Mesenchymal stem cell (in vitro differentiated cells and primary cell): ENCODE measurements around the gene GINS1.

Experiments
- DNase-seq: peaks from one replicate; pipeline ENCODE4 v3.0.0-alpha.2; 2013
- H2AFZ ChIP-seq: one replicate; pipeline ENCODE4 v1.6.1; 2013; ENCODE audit warnings: low read depth, mild to moderate bottlenecking, control low read depth, inconsistent platforms, low read length, moderate library complexity
- H2AK5ac ChIP-seq: 2 replicates; pipeline ENCODE4 v1.6.1; 2013; ENCODE audit warnings: low read length, moderate library complexity, mild to moderate bottlenecking, inconsistent platforms; ENCODE audit not compliant: severe bottlenecking
- H2BK120ac ChIP-seq: one replicate; pipeline ENCODE4 v1.6.1; 2013; ENCODE audit warnings: low read depth, mild to moderate bottlenecking, inconsistent platforms, low read length, moderate library complexity
- H2BK12ac ChIP-seq, 2 experiments: one replicate each; pipeline ENCODE4 v1.6.1; 2013; ENCODE audit warnings: inconsistent platforms in 2 of 2, low read length in 2 of 2, mild to moderate bottlenecking in 2 of 2, moderate library complexity in 2 of 2, control low read depth in 1 of 2
- H2BK15ac ChIP-seq: one replicate; pipeline ENCODE4 v1.6.1; 2013; ENCODE audit warnings: mild to moderate bottlenecking, low read depth, inconsistent platforms; ENCODE audit not compliant: poor library complexity, severe bottlenecking
- H2BK5ac ChIP-seq: 2 replicates; pipeline ENCODE4 v1.6.1; 2013; ENCODE audit warnings: low read depth, mild to moderate bottlenecking, low read length, control low read depth, inconsistent platforms; ENCODE audit not compliant: poor library complexity, severe bottlenecking
- H3K14ac ChIP-seq, 2 experiments: one replicate each; pipeline ENCODE4 v1.6.1; 2013; ENCODE audit warnings: inconsistent platforms in 2 of 2, low read length in 2 of 2, control low read depth in 1 of 2, mild to moderate bottlenecking in 1 of 2, moderate library complexity in 1 of 2
- H3K18ac ChIP-seq, 2 experiments: one replicate each; pipeline ENCODE4 v1.6.1; 2013; ENCODE audit warnings: inconsistent platforms in 2 of 2, low read length in 2 of 2, control low read depth in 1 of 2, low read depth in 1 of 2, mild to moderate bottlenecking in 1 of 2
- H3K23ac ChIP-seq, 2 experiments: one replicate each; pipeline ENCODE4 v1.6.1; 2013; ENCODE audit warnings: inconsistent platforms in 2 of 2, low read length in 2 of 2, mild to moderate bottlenecking in 2 of 2, moderate library complexity in 2 of 2, control low read depth in 1 of 2
- H3K27ac ChIP-seq: 2 replicates; pipeline ENCODE4 v1.5.1; 2013; ENCODE audit warnings: mild to moderate bottlenecking, moderate library complexity, low read length, control low read depth, inconsistent platforms; ENCODE audit not compliant: poor library complexity, severe bottlenecking
- H3K27me3 ChIP-seq, 2 experiments: 2 replicates each; pipeline versions ENCODE4 v1.6.1 to v1.7.0; 2013; ENCODE audit warnings: low read length in 2 of 2, mild to moderate bottlenecking in 2 of 2, moderate library complexity in 2 of 2, control low read depth in 1 of 2, inconsistent platforms in 1 of 2; ENCODE audit not compliant: control insufficient read depth in 1 of 2, insufficient read depth in 1 of 2
- H3K36me3 ChIP-seq, 2 experiments: 2 replicates each; pipeline versions ENCODE4 v1.6.1 to v1.7.0; 2013; ENCODE audit warnings: low read length in 2 of 2, control low read depth in 1 of 2, inconsistent platforms in 1 of 2, low read depth in 1 of 2, mild to moderate bottlenecking in 1 of 2; ENCODE audit not compliant: insufficient read depth in 2 of 2, control insufficient read depth in 1 of 2
- H3K4ac ChIP-seq, 2 experiments: one replicate each; pipeline ENCODE4 v1.6.1; 2013; ENCODE audit warnings: inconsistent platforms in 2 of 2, low read length in 2 of 2, mild to moderate bottlenecking in 2 of 2, moderate library complexity in 2 of 2, control low read depth in 1 of 2, low read depth in 1 of 2
- H3K4me1 ChIP-seq: 2 replicates; pipeline ENCODE4 v1.6.1; 2013; ENCODE audit warnings: low read depth, low read length, control low read depth; ENCODE audit not compliant: control insufficient read depth, insufficient read depth
- H3K4me2 ChIP-seq: 2 replicates; pipeline ENCODE4 v1.6.1; 2013; ENCODE audit warnings: low read length, mild to moderate bottlenecking, inconsistent platforms; ENCODE audit not compliant: poor library complexity, severe bottlenecking
- H3K4me3 ChIP-seq, 2 experiments: 2 replicates each; pipeline versions ENCODE4 v1.5.1 to v1.7.0; 2013; ENCODE audit warnings: low read length in 2 of 2, mild to moderate bottlenecking in 2 of 2, control low read depth in 1 of 2, low read depth in 1 of 2; ENCODE audit not compliant: insufficient read depth in 1 of 2
- H3K79me1 ChIP-seq: replicated peaks from 2 replicates; pipeline ENCODE4 v1.6.1; 2013; ENCODE audit warnings: mild to moderate bottlenecking, control low read depth, low read length, inconsistent platforms; ENCODE audit not compliant: poor library complexity, severe bottlenecking
- H3K9ac ChIP-seq: 2 replicates; pipeline ENCODE4 v1.7.0; 2013; ENCODE audit warnings: mild to moderate bottlenecking, low read length, moderate library complexity
- H3K9me3 ChIP-seq: 2 replicates; pipeline ENCODE4 v1.7.0; 2013; ENCODE audit warnings: mild to moderate bottlenecking, low read length; ENCODE audit not compliant: control insufficient read depth
- H4K8ac ChIP-seq: one replicate; pipeline ENCODE4 v1.6.1; 2013; ENCODE audit warnings: inconsistent platforms, mild to moderate bottlenecking, low read length, moderate library complexity
- H4K91ac ChIP-seq: one replicate; pipeline ENCODE4 v1.6.1; 2013; ENCODE audit warnings: mild to moderate bottlenecking, low read length, inconsistent platforms
- WGBS: methylation state at CpG from one replicate; pipeline ENCODE4 v1.1.7; 2013; ENCODE audit warnings: mixed read lengths; 5-methylcytosine and 5-hydroxymethylcytosine counted together

GINS1 gene

GRCh38 chr20:25421102-25421501, 13.6 kb downstream of the GINS1 start:
- H4K91ac ChIP-seq: no peak overlapping the region
- H3K14ac ChIP-seq: no peak overlapping the region
- no peaks in the 10 kb centered on the region for H3K4me1 ChIP-seq
- H3K4me3 ChIP-seq: no peak overlapping the region
- H2AFZ ChIP-seq: no peak overlapping the region
- peak overlapping the region; percentile 60 for H3K9ac ChIP-seq
- no peaks in the 10 kb centered on the region for H3K27me3 ChIP-seq
- no peak overlapping the region for H3K4ac ChIP-seq
- H2BK12ac ChIP-seq: no peak overlapping the region
- no peak overlapping the region for H4K8ac ChIP-seq
- no peak overlapping the region for H3K18ac ChIP-seq
- no peak overlapping the region for H2BK15ac ChIP-seq
- no peak overlapping the region for H3K4me2 ChIP-seq
- no peak overlapping the region for H3K27ac ChIP-seq
- peaks cover 5% of the 10 kb centered on the region for H3K79me1 ChIP-seq
- H2AK5ac ChIP-seq: no peak overlapping the region
- no peak for DNase-seq
- H2BK120ac ChIP-seq: no peak overlapping the region
- no peak overlapping the region for H2BK5ac ChIP-seq
- H3K23ac ChIP-seq: no peak overlapping the region
- H3K9me3 ChIP-seq: no peaks in the 10 kb centered on the region
- peaks cover 5 to 7% of the 10 kb centered on the region in 2 experiments for H3K36me3 ChIP-seq

DNA sequence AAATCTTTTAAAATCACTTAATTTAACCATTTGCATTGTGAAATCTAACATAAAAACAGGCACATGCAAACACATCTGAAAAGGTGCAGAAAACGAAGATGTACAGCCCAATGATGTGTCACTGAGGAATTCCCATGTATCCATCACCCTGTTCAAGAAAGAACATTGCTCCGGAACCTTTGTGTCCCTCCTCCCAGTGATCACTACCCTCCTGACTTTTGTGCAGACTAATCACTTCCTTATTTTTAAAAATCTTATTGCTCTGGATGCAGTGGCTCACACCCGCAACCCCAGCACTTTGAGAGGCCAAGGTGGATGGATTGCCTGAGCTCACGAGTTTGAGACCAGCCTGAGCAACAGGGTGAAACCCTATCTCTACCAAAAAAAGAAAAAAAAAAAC, 14.6 kb downstream of the GINS1 start:
- Histone ChIP-seq H2AK5ac (no peak overlapping the region), H4K8ac (no peak overlapping the region), H3K9me3 (no peaks in the 10 kb centered on the region), H2BK15ac (no peak overlapping the region), H3K14ac (no peak overlapping the region), H4K91ac (no peak overlapping the region), H3K79me1 (peaks cover 3% of the 10 kb centered on the region), H3K18ac (no peak overlapping the region), H3K36me3 (peaks cover 9 to 12% of the 10 kb centered on the region in 2 experiments), H3K9ac (no peak overlapping the region), H3K23ac (no peak overlapping the region), H3K4ac (no peak overlapping the region), H3K4me1 (no peaks in the 10 kb centered on the region), H2BK120ac (no peak overlapping the region), H2BK12ac (no peak overlapping the region), H2AFZ (no peak overlapping the region), H3K27ac (no peak overlapping the region), H2BK5ac (no peak overlapping the region), H3K27me3 (no peaks in the 10 kb centered on the region), H3K4me3 (no peak overlapping the region), H3K4me2 (no peak overlapping the region)
- no peak for DNase-seq
- WGBS: 93% methylated on average over 4 of the region's 4 CpGs

DNA sequence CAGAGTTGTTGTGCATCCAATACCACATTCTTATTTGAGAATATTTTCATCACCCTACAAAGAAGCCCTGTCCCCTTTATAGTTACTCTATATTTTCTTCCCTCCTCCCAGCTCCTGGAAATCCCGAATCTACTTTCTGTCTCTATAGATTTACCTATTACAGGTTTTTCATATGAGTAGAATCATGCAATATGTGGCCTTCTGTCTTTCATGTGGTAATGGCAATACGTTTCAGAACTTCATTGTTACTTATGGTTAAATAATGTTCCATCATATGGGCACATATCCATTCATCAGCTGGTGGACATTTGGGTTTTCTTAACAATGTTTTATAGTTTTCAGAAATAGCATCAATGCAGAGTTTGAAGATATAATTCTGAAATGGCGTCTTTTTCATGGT, 17.1 kb downstream of the GINS1 start:
- Histone ChIP-seq H2BK5ac (no peak overlapping the region), H3K36me3 (peaks cover 8 to 10% of the 10 kb centered on the region in 2 experiments), H3K4me3 (no peak overlapping the region), H2BK15ac (no peak overlapping the region), H3K4me2 (no peak overlapping the region), H3K9me3 (no peaks in the 10 kb centered on the region), H3K14ac (no peak overlapping the region), H3K4ac (no peak overlapping the region), H3K9ac (no peak overlapping the region), H3K23ac (no peak overlapping the region), H3K4me1 (no peaks in the 10 kb centered on the region), H3K18ac (no peak overlapping the region), H2BK12ac (no peak overlapping the region), H2AFZ (no peak overlapping the region), H3K27me3 (no peaks in the 10 kb centered on the region), H4K8ac (no peak overlapping the region), H3K27ac (no peak overlapping the region), H4K91ac (no peak overlapping the region), H3K79me1 (peaks cover 2% of the 10 kb centered on the region), H2AK5ac (no peak overlapping the region), H2BK120ac (no peak overlapping the region)
- WGBS: 100% methylated on average over 1 of the region's 3 CpGs
- no peak for DNase-seq

DNA sequence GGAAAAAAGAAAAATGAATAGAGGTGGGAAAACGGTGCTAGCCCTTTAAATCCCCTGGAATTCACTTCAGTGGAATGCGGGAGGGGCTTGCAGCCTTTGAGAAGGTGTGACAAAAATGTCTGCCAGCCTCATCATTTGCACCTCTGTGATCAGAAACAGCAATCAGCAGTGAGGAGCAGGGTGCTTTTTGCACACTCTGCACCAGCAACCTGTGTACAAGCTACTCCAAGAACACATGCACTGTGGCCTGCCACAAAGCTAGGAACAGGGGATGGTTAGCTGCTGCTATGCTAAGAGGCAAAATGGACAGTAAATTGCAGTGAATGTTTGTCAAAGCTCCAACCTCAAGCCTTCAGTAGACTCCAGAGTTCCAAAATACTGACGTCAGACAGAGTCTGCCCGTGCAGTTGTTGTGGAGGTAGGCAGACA, 29.7 kb downstream of the GINS1 start:
- 63% methylated on average over 3 of the region's 4 CpGs for WGBS

More for the DNA sequence above, 29.7 kb downstream of the GINS1 start:
- Histone ChIP-seq H3K4me2 (peak overlapping the region; percentile 48), H3K18ac (peak overlapping the region in 1 of 2 experiments; percentile 0), H3K9me3 (no peaks in the 10 kb centered on the region), H2BK5ac (no peak overlapping the region), H4K8ac (no peak overlapping the region), H3K36me3 (peaks cover 0 to 5% of the 10 kb centered on the region in 2 experiments), H3K27me3 (no peaks in the 10 kb centered on the region), H2BK120ac (no peak overlapping the region), H3K14ac (no peak overlapping the region), H3K79me1 (peaks cover 3% of the 10 kb centered on the region), H3K27ac (peak overlapping the region; percentile 73), H3K9ac (no peak overlapping the region), H3K4me1 (peaks cover 3% of the 10 kb centered on the region), H2AFZ (no peak overlapping the region), H3K23ac (no peak overlapping the region), H4K91ac (no peak overlapping the region), H3K4ac (no peak overlapping the region), H3K4me3 (no peak overlapping the region), H2BK12ac (no peak overlapping the region), H2AK5ac (no peak overlapping the region), H2BK15ac (no peak overlapping the region)
- no peak for DNase-seq
